Stimulated activated CD4-positive, alpha-beta T cell treated with anti-CD3 and anti-CD28 coated beads, Interleukin-2, amount 100 ng/mL, for 24 hours (primary cell): ENCODE data around the gene CCM2L.
"Not testable (repeated sequence)": the region's sequence is repeated elsewhere in the genome, so short reads cannot be mapped to it uniquely, and the experiment has no call there.

Source experiments
- DNase-seq, 2 donors: peaks; one replicate each; pipeline ENCODE4 v3.0.0-alpha.2; 2020

CCM2L gene

DNA sequence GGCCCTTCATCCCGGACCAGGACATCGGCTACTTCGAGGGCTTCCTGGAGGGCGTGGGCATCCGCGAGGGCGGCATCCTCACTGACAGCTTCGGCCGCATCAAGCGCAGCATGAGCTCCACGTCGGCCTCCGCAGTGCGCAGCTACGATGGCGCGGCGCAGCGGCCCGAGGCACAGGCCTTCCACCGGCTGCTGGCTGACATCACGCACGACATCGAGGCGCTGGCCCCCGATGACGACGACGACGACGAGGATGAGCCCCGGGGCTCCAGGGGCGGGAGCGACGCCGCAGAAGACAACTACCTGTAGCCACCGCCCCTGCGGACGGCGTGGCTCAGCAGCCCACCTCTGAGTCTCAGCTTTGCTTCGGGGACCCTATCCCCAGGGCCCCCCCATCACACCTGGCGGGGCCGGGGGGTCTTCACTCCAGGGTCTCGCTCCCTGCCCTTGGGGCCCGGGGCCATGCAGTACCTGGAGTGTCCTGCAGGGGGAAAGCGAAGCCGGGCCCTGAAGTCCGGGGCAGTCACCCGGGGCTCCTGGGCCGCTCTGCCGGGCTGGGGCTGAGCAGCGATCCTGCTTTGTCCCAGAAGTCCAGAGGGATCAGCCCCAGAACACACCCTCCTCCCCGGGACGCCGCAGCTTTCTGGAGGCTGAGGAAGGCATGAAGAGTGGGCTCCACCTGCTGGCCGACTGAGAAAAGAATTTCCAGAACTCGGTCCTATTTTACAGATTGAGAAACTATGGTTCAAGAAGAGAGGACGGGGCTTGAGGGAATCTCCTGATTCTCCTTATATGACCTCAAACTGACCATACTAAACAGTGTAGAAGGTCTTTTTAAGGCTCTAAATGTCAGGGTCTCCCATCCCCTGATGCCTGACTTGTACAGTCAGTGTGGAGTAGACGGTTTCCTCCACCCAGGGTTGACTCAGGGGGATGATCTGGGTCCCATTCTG lies 21.0 kb downstream of the CCM2L start:
- peak; percentile 68 to 69 for DNase-seq

DNA sequence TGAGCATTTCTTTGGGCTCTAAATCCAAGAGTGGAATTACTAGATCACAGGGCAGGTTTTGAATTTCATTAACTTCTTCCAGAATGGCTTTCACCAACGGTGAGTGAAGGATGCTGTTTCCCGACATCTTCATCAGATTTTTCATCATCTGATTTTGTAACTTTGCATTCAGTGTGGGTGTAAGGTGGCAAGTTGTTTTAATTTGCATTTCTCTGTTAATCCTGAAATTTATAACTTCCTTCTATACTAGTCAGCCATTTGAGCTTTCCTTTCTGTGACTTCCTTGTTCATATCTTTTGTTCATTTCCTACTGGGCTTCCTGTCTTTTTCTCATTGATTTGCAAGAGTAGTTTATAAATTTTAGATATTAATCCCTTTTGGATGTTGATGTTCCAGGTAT lies 23.1 kb downstream of the CCM2L start:
- DNase-seq: no peak

DNA sequence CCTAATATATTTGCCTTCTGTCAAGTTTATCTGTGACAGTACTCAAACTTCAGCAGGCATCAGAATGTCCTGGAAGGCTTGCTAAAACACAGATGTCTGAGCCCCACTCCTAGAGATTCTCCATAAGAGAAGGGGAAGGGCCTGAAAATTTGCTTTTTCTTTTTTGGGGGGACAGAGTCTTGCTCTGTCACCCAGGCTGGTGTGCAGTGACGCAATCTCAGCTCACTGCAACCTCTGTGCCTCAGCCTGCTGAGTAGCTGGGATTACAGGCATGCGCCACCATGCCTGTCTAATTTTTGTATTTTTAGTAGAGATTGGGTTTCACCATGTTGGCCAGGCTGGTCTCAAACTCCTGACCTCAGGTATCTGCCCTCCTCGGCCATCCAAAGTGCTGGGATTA lies 23.5 kb downstream of the CCM2L start:
- not testable (repeated sequence) for DNase-seq

DNA sequence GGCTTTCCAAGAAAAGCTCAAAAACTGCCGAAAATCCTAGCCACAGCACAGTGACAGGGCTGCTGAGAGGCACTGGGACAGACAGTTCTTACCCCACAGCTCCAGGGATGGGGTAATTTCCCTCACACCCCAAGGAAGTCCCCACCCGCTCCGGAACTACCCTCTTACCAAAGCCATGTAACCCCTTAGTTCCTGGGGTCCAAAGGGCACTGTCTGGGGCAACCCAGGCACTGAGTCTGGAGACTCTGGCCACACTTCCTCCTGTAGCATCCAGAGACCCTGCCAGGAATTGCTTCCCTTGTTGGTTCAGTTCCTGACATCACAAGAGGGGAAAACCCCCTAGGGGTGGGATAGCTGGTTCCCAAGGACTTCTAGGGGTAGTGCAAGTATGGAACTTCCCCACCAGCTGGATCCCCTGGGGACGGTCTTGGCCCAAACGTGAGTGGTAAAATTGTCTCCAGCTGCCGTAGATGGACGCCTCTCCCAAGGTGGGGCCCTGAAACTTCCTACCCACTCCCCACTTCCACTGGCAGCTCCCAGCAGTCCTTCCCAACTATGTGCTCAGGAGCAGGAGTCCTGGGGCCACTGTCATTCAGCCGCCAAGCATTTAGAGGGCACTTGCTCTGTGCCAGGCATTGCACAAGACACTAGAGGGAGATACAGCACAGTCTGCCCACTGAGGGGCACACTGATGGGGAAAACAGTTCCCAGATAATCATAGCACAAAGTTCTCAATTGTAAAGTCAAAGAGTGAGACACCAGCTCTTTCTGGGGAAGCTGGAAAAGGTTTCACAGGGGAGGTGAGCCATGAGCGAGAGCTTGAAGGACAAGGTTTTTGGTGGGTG lies 24.6 kb downstream of the CCM2L start:
- DNase-seq: no peak

DNA sequence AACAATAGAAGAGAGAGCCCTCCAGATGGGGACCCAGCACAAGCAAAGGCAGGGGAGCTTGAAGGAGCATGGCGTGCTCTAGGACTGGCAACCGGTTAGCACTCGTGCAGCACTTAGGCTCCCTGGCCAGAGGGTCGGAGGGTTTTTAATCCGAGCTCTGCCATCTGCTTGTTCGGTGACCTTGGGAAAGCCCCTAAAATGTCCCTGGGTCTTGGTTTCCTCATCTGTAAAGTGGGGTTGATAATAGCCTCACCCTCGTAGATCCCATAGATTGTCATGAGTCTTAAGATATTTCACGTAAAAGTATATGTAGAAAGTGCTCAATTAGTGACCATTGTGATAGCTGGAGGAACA lies 25.2 kb downstream of the CCM2L start:
- no peak for DNase-seq

DNA sequence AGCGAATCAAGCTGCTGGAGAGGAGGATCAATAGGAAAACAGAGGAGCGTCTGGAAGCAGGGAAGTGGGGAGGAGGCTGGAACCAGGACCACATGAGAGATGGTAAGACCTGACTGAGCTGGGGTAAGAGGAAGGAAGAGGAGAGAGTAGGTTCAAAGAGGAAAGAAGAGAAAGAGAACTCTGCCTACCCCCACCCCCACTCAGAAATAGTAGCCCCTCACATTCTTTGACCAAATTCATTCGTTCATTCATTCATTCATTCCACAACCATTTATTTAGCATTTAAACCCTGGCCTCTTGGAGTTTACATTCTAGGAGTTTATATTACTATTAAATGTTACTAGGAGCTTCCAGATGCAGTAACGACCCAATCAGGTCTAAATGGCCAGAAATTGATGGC lies 26.0 kb downstream of the CCM2L start:
- no peak for DNase-seq

DNA sequence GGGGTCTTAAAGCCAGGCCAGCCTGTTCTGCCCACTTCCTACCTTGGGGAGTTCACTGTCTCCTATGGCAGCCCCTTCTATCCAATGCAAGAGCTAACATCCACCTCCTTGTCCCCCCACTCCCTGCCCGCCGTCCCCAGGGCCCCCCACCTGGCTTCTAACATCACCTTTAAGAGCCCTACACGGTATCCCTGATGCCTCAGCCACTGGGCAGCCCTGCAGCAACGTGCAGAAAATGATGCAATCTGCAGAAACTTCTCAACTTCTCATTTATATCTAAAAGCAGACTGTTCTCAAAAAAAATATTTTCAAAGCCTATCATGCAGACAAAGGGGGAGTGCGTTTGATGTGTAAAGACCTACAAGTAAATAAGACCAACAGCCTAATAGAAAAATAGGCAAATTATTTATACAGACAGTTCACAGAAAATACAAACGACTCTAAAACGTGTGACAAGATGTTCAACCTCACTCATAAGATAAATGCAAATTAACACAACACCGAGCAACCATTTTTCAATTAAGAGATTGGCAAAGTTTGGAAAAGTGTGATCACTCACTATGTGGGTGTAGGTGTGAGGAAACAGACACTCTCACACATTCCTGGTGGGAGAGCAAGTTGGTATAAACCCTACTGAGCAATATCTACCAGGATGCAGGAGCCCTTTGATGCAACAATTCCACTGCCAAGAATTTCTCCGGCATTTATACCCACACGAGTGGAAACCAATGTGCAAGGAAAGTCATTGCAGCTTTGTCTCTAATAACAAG lies 26.7 kb downstream of the CCM2L start:
- DNase-seq: no peak

DNA sequence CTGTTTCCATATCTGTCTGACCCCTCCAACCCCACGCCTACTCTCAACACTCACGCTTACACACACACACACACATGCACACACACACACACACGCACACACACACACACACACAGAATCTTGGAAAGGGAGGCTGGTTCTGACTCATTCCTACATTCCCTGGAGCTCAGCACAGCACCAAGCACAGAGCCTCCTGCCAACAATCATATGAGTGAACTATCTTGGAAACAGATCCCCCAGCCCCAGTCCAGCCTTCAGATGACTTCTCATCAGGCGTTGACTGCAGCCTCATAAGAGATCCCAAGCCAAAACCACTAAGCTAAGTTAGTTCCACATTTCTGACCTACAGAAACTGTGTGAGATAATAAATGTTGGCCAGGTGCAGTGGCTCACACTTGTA lies 27.7 kb downstream of the CCM2L start:
- no peak for DNase-seq

DNA sequence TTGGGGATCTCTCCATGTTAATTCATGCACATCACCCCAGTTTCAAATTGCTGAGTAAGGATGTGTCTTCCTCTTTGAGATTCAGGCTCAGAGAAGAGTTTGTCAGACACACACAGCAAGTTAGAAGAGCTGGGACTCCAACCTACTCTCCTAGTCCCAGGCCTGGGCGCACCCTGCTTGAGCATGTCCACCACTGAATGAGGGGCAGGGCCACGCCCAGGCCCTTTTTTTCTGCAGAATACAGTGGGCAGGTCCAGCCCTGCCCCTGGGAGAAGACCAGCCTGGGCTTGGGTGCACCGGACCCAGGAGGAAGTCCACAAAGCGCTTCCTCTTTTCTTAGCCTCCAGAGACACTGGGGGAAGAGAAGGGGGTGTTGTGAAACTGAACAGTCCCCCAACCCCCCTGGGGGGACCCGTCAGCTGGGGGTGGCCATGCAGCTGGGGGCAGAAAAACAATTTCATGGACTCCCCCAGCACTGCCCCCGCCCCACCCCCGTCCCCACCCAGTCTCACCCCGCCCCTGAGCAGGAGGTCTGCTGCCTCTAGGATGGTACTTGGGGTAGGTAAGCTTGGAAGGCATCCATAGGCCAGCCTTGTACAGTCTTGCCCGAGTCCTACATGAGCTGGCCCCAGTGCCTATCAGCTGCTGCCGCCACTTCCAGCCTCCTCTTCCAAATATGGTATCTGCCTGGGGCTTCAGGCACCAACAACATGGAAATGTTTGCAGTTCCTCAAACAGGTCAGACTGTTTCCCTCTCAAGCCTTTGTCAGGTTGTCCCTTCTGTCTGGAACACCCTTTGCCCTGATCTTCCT lies 30.1 kb downstream of the CCM2L start:
- no peak for DNase-seq

DNA sequence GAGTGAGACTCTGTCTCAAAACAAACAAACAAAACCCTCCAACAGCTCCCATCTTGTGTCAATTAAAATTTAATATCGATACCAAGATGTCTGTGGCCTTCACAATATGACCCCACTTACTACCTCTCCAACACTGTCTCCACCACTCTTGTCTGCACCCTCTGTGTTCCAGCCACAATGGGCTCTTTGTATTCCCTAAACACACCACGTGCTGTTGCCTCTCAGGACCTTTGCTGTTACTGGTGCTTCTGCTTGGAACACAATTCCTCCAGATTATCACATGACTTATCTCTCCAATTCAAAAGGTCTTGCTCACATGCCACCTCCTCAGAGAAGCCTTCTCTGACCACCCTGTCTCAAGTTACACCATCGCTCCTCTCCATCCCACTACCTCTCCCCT lies 35.8 kb downstream of the CCM2L start:
- DNase-seq: no peak

DNA sequence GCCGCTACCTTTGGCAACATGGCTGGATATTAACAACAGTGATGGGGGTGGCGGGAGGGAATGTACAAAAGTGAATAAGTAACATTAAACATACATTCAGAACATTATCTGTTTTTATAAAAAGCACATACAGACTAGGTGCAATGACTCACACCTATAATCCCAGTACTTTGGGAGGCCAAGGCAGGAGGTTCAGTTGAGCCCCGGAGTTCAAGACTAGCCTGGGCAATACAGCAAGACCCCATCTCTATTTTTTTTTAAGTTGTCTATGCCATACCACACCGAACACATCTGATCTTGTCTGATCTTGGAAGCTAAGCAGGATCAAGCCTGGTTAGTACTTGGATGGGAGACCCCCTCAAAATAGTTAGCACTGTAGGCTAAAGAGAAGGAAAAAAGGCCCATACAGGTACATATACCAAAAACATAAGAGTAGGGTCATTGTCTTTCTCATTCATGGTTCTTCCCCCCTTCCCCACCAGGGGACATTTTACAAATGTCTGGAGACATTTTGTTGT lies 40.1 kb downstream of the CCM2L start:
- DNase-seq: no peak

DNA sequence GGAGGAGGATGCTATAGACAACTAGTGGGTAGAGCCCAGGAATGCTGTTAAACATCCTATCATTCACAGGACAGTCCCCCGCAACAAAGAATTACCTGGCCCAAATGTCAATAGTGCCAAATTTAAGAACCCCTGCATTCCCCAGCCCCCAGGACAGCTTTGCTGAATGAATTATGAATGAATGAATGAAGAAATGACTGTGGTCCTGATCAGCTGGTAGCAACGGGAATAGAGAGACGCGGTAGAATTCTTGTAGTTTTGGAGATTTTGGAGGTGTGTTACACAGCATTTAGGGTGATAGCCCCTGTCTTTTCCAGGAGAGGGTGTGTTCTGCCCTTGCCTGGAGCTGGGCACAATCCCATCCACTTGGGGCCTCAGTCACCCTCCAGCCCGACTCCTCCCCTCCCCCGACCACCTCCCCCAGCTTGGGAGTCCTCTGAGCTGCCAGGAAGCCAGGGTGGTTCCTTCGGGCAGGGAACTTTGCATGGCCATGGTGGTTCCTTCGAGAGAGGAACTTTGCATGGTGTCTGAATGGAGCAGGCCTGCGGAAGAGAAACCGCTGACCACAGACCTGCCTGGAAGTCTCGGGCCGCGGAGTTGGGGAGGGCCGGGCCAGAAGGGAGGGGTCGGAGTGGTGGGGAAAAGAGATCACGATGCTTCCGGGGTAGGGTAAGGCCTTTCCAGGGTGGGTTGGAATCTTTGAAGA lies 40.8 kb downstream of the CCM2L start:
- no peak for DNase-seq

DNA sequence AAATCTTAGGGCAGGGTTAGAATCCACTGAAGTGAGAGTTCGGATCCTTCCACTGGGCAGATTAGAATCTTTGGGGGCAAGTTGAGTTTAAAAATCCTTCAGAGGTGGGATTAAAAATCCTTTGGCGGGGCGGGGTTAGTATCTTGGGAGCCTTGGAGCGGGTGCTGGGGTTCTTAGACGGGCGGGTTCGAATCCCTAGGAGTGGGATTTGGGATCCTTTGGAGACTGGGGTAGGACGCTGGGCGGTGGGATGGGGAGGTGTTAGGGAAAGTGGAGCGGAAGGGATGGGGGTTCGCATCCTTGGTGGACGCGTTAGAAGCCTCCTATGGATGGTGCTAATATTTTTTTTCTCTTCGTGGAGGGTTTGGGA lies 41.5 kb downstream of the CCM2L start:
- no peak for DNase-seq

DNA sequence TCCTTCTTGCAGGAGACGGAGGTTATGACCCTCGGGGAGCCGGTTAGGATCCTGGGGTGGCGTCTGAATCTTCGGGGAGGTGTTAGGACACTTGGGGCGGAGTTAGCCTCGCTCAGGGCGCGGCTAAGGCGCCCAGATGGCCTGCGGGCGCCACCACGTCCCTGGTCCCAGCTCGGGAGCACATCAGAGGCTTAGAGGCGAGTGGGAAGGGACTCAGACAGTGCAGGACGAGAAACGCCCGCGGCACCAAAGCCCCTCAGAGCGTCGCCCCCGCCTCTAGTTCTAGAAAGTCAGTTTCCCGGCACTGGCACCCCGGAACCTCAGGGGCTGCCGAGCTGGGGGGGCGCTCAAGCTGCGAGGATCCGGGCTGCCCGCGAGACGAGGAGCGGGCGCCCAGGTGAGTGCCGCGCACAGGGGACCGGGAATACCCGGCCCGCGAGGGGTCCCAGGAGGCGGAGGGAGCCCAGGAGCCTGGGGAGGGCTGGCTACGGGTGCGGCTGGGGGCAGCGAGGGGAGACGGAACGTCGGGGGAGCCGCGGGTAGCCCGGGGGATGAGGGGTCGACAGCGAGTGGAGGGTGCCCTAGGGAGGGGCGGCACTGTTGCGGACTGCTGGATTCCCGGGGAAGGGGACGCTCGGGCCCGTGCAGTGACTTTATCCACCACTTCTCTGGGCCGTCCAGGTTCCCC lies 42.0 kb downstream of the CCM2L start, which contains the start of gene HCK:
HCK (plus strand) TSS at position 153 of the 688 bp plus-strand sequence.
- DNase-seq: peak in 1 of 2 donors; percentile 23

DNA sequence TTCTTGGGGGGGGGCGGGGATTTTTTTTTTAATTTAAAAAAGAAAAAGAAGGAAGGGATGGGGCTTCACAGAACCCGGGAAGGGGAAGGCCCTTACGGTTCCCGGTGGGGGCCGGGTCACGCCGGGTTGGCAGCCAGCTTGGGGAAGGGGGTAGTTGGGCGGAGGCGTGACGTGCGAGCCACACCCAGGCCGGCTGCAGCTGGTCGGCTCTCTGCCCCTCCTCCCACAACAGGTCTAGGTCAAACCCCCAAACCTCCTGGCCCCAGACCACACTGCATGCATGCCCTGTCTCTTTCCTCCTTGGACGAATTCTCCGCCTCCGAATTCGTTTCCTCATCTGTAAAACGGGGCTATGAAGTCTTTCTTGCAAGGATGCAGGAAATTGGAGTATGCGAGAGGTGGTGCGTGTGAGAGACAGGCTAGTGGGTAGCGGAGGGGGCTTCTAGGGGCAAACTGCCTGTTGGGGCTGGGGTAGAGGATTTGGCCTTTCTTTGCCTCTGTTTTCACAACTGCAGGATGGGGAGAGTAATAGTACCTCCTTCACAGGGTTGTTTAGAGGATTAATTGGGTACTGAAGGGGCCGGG lies 42.6 kb downstream of the CCM2L start:
- peak in 1 of 2 donors; percentile 9 for DNase-seq

DNA sequence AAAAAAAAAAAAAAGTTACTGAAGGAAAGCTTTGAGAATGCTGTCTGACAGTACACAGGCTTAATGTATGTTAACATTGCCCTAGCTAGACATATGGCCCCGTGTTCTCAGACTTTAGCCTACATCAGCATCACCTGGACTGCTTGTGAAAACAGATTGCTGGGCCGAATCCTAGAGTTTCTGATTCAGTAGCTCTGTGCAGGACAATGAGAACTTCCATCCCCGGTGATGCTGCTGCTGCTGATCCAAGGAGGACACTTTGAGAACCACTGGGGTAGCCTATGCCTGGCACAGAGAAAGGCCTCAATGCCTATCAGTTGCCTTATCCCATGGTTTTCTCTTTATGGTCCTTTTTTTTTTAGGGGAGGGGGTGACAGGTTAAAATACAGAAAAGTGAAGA lies 43.4 kb downstream of the CCM2L start:
- no peak for DNase-seq

DNA sequence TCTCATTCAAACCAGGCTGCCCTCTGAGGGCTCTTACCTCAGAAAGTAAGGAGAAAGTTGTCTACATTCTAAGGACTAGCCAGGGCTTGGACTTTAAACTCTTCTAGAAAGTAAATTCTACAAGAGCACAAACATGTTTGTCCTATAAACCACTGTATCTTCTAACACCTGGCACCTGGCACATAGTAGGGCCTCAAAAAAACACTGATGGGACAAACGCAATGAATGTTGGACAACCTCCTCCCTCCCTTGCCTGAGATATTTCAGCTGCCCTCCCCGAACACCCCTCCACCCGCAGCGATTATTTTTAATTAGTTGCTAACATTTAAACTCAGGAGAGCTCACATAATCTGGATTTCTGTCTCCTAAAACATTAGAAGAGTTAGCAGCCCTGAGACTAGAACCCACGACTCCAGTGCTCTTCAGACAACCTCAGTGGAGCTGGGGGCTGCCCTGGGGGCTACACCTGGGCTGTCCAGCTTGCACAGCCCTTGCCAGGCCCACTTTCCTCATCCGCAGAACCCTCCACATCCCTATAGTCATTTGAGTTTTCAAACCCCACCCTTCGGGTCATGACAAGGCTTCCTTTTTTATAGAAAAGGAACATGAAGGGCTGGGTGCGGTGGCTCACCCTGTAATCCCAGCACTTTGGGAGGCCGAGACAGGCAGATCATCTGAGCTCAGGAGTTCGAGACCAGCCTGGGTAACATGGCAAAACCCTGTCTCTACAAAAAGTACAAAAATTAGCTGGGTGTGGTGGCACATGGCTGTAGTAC lies 46.7 kb downstream of the CCM2L start:
- no peak for DNase-seq

DNA sequence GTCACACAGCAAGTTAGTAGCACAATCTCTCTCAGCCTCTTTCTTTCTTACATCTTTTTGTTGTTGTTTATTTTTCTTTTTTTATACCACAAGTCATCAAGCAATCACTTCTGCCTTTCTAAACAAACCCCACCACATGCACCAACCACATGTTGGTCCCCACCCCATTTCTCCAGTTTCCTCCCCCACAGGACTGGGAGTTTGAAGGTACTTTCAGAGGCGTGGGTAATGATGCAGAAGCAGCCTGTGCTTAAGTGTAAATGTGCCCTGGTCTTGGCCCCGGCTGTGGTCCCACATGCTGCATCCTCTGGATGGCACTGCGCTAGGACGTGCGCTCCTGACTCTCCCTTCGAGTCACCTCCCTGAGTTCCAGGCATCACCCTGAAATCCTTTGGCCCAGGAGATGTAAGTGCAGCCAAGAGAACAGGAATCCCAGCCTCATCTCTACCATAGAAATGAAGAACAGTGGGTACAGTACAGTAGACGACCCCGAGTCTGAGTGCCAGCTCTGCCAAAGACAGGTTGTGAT lies 47.5 kb downstream of the CCM2L start:
- no peak for DNase-seq

DNA sequence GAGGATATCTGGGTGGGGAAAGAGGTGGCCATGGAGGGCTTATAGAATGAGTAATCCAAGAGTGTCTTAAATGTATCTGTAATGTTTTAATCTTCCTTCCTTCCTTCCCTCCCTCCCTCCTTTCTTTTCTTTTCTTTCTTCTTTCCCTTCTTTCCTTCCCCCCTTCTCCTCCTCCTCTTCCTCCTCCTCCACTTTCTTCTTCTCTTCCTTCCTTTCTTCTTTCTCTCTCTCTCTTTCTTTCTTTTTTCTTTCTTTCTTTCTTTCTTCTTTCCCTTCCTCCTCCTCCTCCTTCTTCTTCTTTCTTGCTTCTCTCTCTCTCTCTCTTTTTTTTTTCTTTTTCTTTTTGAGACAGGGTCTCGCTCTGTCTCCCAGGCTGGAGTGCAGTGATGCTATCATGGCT lies 49.0 kb downstream of the CCM2L start:
- DNase-seq: no peak
